ENCODE data around the gene PARVA. TPM values are rescaled to one million over a fixed set of nuclear protein-coding genes. Genes with fewer than 3 reads are reported as not detected.

Gene PARVA
- total and polyA plus RNA-seq, 9 of the 15 experiments (the other 6 are each of a cell fraction or from before 2014, with no cell fraction given) = 0.11 TPM; not detected in 8

- TF ChIP-seq PKNOX1 (IDR thresholded peaks at IDR 0.05) (no peak), ESRRB (CRISPR knock-in tag; IDR thresholded peaks at IDR 0.05; ENCODE audit: borderline replicate concordance) (no peak)
Observed at GRCh38 chr11:12390687-12391110, 13.3 kb downstream of the PARVA start (continued).

- H3K4me1 ChIP-seq (replicated peaks in 1 of 2; ENCODE audit: control insufficient read depth in 2 of 2, insufficient read depth in 2 of 2, low read length in 2 of 2) = no peaks in the 10 kb centered on the region
- no peak for FAIRE-seq
- in situ Hi-C loops (cut with MboI) (no loop called here), intact Hi-C loops (cut with micrococcal nuclease) (no loop called here)
- H2AFZ ChIP-seq (ENCODE audit: low read depth, low read length) = no peak overlapping the region
- no peak for ATAC-seq
- no peak for DNase-seq (ENCODE audit: extremely low read depth in 1 of 4, low spot score in 3 of 4)
- H3K9me1 ChIP-seq (ENCODE audit: control insufficient read depth, insufficient read depth, low read length) = no peaks in the 10 kb centered on the region
- H3K36me3 ChIP-seq (ENCODE audit: control insufficient read depth, insufficient read depth, low read length) = no peaks in the 10 kb centered on the region
- no peaks in the 10 kb centered on the region for H3K79me2 ChIP-seq (ENCODE audit: control insufficient read depth, insufficient read depth, low read length)
- H3K27me3 ChIP-seq (ENCODE audit: control insufficient read depth in 2 of 2, insufficient read depth in 2 of 2, low read length in 2 of 2) = peaks cover 7 to 17% of the 10 kb centered on the region in 2 experiments; a peak in 2 of 5 replicates
- CTCF ChIA-PET (ENCODE audit: low intra/inter-chr PET ratio) = no interaction called here
- no peaks in the 10 kb centered on the region for H4K20me1 ChIP-seq (replicated peaks; ENCODE audit: control insufficient read depth, insufficient read depth, low read length)
- no peaks in the 10 kb centered on the region for H3K9me3 ChIP-seq (replicated peaks; ENCODE audit: control insufficient read depth, insufficient read depth, low read depth, low read length)
- 6% methylated on average over 1 of the region's 1 CpG for WGBS (ENCODE audit: insufficient coverage, low coverage, missing lambda C conversion rate)
- H3K4me2 ChIP-seq (ENCODE audit: insufficient read depth, low read length) = no peak overlapping the region
- BruUV-seq (replicated peaks) = no TSS peak
- H3K9ac ChIP-seq (ENCODE audit: insufficient read depth in 1 of 2, low read depth in 2 of 2, low read length in 2 of 2) = no peak overlapping the region
- H3K4me3 ChIP-seq = no peak overlapping the region
- H3K27ac ChIP-seq (ENCODE audit: extremely low read depth, low read depth, low read length) = no peak overlapping the region
- POLR2A ChIA-PET = no interaction called here
- TF ChIP-seq U2AF1 (optimal IDR thresholded peaks at IDR 0.05; ENCODE audit: low read depth, low read length) (no peak), MCM2 (IDR thresholded peaks at IDR 0.05; ENCODE audit: low read depth) (no peak), HDAC1 (IDR thresholded peaks at IDR 0.05) (no peak), ZNF76 (CRISPR knock-in tag; IDR thresholded peaks at IDR 0.05; ENCODE audit: borderline replicate concordance) (no peak), ZNF311 (CRISPR knock-in tag; IDR thresholded peaks at IDR 0.05) (no peak), GTF3C2 (IDR thresholded peaks at IDR 0.05; ENCODE audit: borderline replicate concordance, extremely low read depth, insufficient read length) (no peak), ZNF561 (CRISPR knock-in tag; conservative IDR thresholded peaks at IDR 0.05) (no peak), CBX1 (IDR thresholded peaks at IDR 0.05; ENCODE audit: low read depth) (no peak), DACH1 (IDR thresholded peaks at IDR 0.05; ENCODE audit: partially characterized antibody) (no peak)
- TF ChIP-seq, protein P1, sequence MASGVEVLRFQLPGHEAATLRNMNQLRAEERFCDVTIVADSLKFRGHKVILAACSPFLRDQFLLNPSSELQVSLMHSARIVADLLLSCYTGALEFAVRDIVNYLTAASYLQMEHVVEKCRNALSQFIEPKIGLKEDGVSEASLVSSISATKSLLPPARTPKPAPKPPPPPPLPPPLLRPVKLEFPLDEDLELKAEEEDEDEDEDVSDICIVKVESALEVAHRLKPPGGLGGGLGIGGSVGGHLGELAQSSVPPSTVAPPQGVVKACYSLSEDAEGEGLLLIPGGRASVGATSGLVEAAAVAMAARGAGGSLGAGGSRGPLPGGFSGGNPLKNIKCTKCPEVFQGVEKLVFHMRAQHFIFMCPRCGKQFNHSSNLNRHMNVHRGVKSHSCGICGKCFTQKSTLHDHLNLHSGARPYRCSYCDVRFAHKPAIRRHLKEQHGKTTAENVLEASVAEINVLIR (CRISPR knock-in tag; IDR thresholded peaks at IDR 0.05) = no peak
- TF ChIP-seq, protein P2, sequence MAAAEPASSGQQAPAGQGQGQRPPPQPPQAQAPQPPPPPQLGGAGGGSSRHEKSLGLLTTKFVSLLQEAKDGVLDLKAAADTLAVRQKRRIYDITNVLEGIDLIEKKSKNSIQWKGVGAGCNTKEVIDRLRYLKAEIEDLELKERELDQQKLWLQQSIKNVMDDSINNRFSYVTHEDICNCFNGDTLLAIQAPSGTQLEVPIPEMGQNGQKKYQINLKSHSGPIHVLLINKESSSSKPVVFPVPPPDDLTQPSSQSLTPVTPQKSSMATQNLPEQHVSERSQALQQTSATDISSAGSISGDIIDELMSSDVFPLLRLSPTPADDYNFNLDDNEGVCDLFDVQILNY (CRISPR knock-in tag; IDR thresholded peaks at IDR 0.05) = no peak
- TF ChIP-seq, protein P3, sequence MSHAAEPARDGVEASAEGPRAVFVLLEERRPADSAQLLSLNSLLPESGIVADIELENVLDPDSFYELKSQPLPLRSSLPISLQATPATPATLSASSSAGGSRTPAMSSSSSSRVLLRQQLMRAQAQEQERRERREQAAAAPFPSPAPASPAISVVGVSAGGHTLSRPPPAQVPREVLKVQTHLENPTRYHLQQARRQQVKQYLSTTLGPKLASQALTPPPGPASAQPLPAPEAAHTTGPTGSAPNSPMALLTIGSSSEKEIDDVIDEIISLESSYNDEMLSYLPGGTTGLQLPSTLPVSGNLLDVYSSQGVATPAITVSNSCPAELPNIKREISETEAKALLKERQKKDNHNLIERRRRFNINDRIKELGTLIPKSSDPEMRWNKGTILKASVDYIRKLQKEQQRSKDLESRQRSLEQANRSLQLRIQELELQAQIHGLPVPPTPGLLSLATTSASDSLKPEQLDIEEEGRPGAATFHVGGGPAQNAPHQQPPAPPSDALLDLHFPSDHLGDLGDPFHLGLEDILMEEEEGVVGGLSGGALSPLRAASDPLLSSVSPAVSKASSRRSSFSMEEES (CRISPR knock-in tag; IDR thresholded peaks at IDR 0.05) = no peak
Observed at GRCh38 chr11:12392672-12393071, 15.3 kb downstream of the PARVA start.

All from K562 (cell line).